ENCODE data around the gene IP6K3.

The IP6K3 gene

GRCh38 chr6:33686981-33687975 lies 59.4 kb downstream of the IP6K3 start:
- DNase-seq, result no peak

- DNase-seq, result no peak
Observed at GRCh38 chr6:33686225-33686924, 60.3 kb downstream of the IP6K3 start.

GRCh38 chr6:33685411-33686224 lies 61.1 kb downstream of the IP6K3 start:
- no peak for DNase-seq

GRCh38 chr6:33684983-33685382 lies 61.7 kb downstream of the IP6K3 start:
- DNase-seq, result no peak

- no peak for DNase-seq
Observed at GRCh38 chr6:33684428-33684896, 62.2 kb downstream of the IP6K3 start.

- no peak for DNase-seq
Observed at GRCh38 chr6:33683576-33684427, 62.9 kb downstream of the IP6K3 start.

GRCh38 chr6:33683051-33683571 lies 63.6 kb downstream of the IP6K3 start:
- DNase-seq, result no peak

- DNase-seq, result no peak
Observed at GRCh38 chr6:33682341-33682740, 64.4 kb downstream of the IP6K3 start.

- no peak for DNase-seq
Observed at GRCh38 chr6:33679761-33680160, 66.9 kb downstream of the IP6K3 start.

GRCh38 chr6:33678932-33679490 lies 67.7 kb downstream of the IP6K3 start:
- DNase-seq, result no peak

GRCh38 chr6:33678233-33678931 lies 68.3 kb downstream of the IP6K3 start:
- no peak for DNase-seq

GRCh38 chr6:33677689-33678088 lies 69.0 kb downstream of the IP6K3 start:
- no peak for DNase-seq

- no peak for DNase-seq
Observed at GRCh38 chr6:33677143-33677660, 69.5 kb downstream of the IP6K3 start.

- DNase-seq, result no peak
Observed at GRCh38 chr6:33676416-33677142, 70.1 kb downstream of the IP6K3 start.

GRCh38 chr6:33675968-33676367 lies 70.7 kb downstream of the IP6K3 start:
- no peak for DNase-seq

- DNase-seq, result no peak
Observed at GRCh38 chr6:33673851-33674250, 72.9 kb downstream of the IP6K3 start.

GRCh38 chr6:33672808-33673207 lies 73.9 kb downstream of the IP6K3 start:
- DNase-seq, result peak; percentile 51

- no peak for DNase-seq
Observed at GRCh38 chr6:33671744-33672072, 75.0 kb downstream of the IP6K3 start.
